T-helper 9 cell (primary cell): ENCODE results near the gene PARD3.
"Not testable (repeated sequence)": the region's sequence is repeated elsewhere in the genome, so short reads cannot be mapped to it uniquely, and the experiment has no call there.

Source experiments
- DNase-seq: peaks from one replicate; pipeline ENCODE4 v3.0.0-alpha.2; 2020

PARD3 gene

DNA sequence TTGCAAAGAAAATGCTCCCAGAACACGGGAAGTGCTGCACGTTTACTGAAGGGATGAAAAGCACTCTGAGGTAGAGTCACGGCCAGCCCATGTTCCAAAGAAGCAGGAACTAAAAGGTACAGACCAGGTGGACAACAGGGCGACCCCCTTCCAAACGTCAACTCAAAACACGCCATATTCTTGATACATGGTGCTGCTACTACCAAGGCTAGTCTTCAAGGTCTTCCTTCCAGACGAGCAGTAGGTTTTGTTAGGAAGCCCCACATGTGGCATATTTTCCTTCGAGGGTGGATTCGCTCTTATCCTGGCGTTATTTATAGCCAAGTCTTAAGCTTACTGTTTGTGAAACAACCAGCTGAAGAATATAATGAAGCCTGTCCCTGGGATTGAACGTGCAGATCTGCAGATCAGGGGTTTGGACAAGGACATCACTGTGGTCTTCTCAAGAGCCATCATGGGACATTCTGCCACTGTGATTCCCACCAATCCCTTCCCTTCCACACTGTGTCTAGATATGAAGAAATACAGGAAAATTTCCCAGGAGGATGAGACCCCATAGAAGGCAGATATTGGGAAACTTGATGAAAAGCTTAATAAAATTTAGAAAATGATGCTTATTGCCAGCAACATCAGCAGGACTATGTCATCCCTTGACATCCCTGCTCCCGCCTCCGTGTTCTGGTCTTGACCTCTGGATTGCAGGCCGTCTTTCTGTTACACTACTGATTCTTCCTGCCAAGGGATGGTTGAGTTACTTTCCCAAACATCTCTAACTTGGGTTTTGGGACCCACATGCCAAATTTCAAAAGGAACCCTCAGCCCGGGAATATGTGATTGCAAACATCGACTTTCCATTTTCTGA lies 734.4 kb downstream of the PARD3 start:
- no peak for DNase-seq

DNA sequence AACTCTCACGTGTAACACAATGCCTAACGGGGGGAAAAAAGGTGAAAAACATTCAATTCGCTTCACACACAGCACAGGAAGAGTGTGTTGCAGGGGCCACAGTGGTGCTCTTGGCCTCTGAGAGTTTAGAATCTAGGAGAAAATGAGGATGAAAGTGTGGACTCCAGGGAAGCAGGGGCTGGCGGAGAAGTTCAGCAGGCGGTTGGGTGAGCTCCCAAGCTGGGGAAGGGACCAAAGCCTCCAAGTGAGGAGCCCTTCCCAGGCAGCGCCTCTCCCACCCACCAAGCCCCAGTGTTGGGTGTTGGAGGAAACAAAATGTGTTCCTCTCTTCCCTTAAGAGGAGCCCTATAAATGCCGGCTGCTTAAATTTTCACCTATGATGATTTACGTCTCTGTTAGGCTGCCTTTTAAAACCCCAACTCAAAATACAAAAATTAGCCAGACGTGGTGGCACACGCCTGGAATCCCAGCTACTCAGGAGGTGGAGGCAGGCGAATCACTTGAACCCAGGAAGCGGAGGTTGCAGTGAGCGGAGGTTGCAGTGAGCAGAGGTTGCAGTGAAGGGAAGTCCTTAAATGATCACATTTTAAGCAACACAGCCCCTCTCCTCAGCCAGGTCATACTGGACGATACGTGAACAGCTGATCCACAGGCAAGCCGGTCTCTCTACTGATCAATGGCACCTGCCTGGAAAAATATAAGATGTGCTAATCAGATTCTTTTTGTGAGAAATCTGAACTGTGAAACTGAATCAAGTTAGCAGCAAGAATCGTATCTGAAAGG lies 735.2 kb downstream of the PARD3 start:
- no peak for DNase-seq

DNA sequence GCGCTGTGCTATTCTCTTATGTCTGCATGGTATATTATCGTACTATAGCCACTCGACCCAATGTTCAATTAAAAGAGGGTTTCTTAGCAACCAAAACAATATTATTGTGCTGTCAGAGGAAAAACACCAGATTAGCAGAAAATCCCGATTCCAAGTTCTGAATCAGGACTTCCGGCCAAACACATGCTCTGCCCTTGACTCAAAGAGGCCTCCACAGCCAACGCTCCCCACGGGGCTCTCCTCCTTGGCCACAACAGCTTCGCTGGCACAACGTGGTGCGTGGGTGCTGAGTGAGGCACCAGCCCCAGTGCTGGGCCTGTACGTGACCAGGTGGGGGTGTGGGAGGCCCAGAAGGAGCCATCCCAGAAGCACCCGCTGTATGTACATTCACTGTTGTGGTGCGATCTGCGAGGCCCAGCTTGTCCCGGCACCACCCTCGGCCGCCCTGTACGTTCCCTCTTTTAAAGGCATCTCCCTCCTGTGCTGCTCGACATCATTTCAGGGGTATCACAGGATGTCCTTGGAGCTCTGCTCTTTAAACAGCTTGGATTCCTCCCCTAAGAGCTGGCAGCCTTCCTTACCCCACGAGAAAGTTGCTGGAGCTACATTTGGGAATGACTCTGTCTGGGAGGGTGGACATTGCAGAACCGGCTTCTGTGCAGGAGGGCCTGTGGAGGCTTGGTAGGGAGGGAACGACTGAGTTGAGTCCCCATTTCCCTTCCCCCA lies 736.2 kb downstream of the PARD3 start:
- no peak for DNase-seq

DNA sequence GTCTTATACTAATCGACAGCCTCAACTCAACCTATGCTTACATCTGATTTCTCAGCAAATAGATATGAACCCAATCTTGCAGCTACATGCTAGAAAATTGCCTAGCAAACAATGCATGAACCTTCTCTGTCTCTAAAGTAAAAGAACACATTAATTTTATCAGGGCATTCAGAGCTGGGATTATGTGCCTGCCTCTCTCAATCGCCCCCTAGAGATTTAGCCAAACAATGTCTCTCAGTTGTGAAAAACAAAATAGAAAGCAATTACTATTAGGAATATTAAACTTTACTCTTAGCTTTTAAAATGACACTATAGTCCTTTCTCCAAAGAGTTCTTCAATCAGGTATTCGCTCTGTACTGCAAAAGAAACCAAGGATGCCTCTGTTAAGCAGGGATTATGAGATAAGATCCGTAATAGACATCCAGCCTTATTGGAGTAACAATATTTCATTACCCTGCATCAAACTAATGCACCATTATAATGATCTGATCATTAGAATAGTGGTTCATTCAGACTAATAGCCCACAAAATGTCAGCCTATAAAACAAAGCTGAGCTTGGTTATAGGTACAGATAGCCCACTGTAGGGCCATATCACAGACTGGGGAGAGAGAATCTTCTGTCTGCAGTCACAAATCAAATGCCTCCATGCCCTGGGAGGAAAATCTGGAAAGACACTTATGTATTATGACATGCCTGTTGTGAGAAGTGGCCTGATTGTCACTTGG lies 736.9 kb downstream of the PARD3 start:
- no peak for DNase-seq

DNA sequence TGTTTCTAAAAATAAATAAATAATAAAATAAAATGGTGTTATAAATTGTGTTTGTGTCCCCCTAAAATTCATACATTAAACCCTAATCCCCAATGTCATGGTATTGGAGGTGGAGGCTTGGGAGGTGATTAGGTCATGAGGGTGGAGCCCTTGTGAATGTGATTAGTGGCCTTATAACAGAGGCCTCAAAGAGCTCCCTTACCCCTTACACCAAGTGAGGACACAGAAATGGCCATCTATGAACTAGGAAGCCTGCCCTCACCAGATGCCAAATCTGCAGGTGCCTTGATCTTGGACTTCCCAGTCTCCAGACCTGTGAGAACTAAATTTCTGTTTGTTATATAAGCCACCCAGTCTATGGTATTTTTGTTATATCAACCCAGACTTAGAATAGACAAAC lies 738.7 kb downstream of the PARD3 start:
- no peak for DNase-seq

DNA sequence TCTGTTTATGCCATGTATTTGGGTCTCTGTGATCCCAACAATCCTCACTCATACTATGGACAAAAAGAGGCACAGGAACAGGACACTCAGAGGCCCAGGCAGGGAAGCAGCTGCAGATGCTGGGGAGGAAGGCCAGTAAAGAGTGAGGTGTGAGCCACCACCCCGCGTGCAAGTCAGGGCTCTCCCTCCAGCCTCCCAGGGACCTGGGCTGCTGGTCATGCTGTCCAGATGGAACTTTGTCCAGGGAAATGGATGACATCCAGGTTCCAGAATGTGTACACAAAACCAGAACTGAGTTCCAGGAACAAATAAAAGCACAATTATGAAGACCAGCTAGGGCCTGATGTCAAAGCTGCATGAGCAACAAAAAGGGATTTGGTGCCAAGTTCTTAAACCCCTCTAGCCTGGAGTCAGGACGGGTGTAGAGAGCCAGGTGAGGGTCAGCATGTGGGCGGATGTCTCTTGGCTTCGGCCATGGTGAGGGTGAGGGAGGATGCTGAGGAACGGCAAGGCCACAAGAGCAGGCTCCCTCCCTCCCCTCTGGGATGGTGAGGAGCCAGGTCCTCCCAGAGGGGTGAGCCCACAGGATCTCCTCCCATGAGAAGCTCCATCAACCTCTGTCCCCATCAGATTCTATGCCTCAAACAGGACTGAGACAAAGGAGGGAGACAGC lies 739.7 kb downstream of the PARD3 start:
- DNase-seq, result no peak

DNA sequence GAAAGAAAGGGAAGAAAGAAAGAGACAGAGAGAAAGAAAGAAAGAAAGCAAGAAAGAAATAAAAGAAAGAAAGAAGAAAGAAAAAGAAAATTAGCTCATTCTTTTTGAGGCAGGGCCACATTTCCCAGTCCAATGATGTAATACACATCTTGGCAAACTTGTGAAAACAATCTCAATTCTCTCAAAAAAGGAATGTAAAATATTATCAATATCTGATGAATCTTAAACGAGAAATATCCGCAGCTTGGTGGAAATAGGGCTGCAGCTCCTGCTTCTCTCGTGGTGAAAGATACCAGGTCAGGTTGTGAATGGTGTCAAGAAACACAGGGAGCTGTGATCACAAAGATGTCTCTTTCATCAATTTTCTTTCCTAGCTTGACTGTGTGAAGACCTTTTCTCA lies 741.0 kb downstream of the PARD3 start:
- DNase-seq, result no peak

DNA sequence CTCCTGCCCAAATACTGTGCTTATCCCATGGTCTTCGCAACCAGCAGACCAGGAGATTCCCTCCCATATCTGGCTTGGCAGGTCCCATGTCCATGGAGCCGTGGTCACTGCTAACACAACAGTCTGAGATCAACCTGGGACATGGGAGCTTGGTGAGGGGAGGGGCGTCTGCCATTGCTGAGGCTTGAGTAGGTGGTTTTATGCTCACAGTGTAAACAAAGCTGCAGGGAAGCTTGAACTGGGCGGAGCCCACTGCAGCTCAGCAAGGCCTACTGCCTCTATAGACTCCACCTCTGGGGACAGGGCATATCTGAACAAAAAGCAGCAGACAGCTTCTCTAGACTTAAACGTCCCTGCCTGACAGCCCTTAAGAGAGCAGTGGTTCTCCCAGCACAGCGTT lies 747.4 kb downstream of the PARD3 start:
- not testable (repeated sequence) for DNase-seq

DNA sequence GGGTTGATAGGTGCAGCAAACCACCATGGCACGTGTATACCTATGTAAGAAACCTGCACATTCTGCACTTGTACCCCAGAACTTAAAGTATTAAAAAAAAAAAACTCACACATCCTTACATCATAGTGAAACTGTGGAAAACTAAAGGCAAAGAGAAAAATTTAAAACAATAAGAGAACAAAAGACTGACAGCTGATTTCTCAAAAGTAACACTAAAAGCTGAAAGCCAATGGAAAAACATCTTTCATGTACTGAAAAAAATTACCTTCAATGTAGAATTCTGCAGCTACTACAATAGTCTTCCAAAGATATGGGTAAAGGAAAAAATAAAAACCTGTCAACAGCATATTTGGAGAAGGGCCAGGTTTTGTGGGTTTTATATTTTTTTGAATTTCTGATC lies 751.5 kb downstream of the PARD3 start:
- no peak for DNase-seq

DNA sequence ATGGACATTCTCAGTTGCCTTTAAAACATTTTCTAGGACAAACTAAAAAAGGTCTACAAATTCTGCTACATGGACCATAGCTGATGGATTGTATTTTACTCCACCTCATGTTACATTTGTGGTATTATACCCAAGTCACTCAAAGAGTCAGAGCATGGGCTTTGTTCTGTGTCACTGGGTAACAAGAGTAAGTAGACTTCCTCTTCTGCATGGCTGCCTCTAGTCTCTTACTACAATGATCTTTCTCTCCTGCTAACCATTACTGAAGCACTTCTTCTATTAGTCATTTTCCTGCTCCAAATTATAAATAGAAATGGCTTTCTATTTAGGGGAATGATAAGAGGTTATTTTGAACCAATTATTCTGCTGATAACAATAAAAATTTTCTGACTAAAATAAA lies 753.3 kb downstream of the PARD3 start:
- no peak for DNase-seq
